Natural killer cell treated with Interleukin-12 subunit alpha and Interleukin-12 subunit beta and Interleukin-15 and Interleukin-18, amount 100 ng/mL, for 72 hours (primary cell): ENCODE results near the gene RPL35. TPM values are rescaled to one million over a fixed set of nuclear protein-coding genes. Genes with fewer than 3 reads are reported as not detected.
A peak's percentile ranks its signal among the peaks of the same experiment; 100 is the strongest.

Source experiments
- ATAC-seq, 2 donors: fragments of 150-1000 bp; cut with Tn5 transposase in 1 of 2; sonication (Bioruptor Pico), chemical (Tn5 transposase) in 1 of 2; 2 replicates each; pipeline ENCODE4 v1.10.0; 2021
- DNase-seq: peaks from one replicate; pipeline ENCODE4 v3.0.0; 2022; ENCODE audit warnings: low spot score
- H3K27ac Mint-ChIP-seq, 2 donors: 1 replicate in 1 of 2; 2 replicates in 1 of 2; pipeline ENCODE4 v1.8.0; 2022; ENCODE audit warnings: mixed read lengths in 2 of 2, mild to moderate bottlenecking in 1 of 2, moderate library complexity in 1 of 2
- H3K27me3 Mint-ChIP-seq, 2 donors: 1 replicate in 1 of 2; 2 replicates in 1 of 2; pipeline ENCODE4 v1.8.0; 2022; ENCODE audit warnings: mixed read lengths in 2 of 2
- H3K36me3 Mint-ChIP-seq: one replicate; pipeline ENCODE4 v1.8.0; 2022; ENCODE audit warnings: mixed read lengths
- H3K4me1 Mint-ChIP-seq, 2 donors: 1 replicate in 1 of 2; 2 replicates in 1 of 2; pipeline ENCODE4 v1.8.0; 2022; ENCODE audit warnings: low read depth in 2 of 2, mixed read lengths in 2 of 2, mild to moderate bottlenecking in 1 of 2
- H3K4me3 Mint-ChIP-seq: one replicate; pipeline ENCODE4 v1.8.0; 2022; ENCODE audit warnings: mixed read lengths
- H3K9me3 Mint-ChIP-seq: 2 replicates; pipeline ENCODE4 v1.8.0; 2022; ENCODE audit warnings: mixed read lengths
- total RNA-seq, 2 donors: library from RNA; stranded (reverse); gene quantifications; one replicate each; pipeline ENCODE4 v1.2.3, GENCODE V29; 2022

The RPL35 gene
- total RNA-seq, 2 donors from 2014 or later, result 983 to 1,578 TPM

DNA sequence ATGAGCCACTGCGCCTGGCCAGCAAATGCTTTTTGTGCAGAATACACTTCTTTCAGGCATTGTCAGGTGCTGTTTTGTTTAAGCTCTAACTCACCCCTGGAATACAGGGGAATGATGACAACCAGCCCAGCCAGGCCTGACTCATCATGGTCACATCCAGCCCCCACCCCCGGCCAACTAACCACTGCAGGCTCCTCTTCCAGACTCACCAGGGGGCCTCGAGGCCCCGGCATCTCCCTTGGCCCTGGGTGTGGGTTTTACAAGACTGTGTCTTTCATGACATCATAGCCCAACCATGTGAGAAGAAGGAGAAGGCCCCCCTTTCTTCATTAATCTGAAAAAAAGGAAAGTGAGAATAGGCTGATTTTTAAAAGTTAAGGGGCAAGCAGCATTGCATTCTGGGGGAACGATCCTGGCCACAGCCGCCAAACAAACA lies 49.3 kb downstream of the RPL35 start:
- Mint-ChIP-seq H3K27me3 (no peaks in the 10 kb centered on the region), H3K9me3 (no peaks in the 10 kb centered on the region), H3K36me3 (no peaks in the 10 kb centered on the region), H3K27ac (no peak overlapping the region), H3K4me1 (peaks cover 0 to 2% of the 10 kb centered on the region in 2 donors), H3K4me3 (no peak overlapping the region)
- ATAC-seq, result no peak
- DNase-seq, result peak; percentile 20

DNA sequence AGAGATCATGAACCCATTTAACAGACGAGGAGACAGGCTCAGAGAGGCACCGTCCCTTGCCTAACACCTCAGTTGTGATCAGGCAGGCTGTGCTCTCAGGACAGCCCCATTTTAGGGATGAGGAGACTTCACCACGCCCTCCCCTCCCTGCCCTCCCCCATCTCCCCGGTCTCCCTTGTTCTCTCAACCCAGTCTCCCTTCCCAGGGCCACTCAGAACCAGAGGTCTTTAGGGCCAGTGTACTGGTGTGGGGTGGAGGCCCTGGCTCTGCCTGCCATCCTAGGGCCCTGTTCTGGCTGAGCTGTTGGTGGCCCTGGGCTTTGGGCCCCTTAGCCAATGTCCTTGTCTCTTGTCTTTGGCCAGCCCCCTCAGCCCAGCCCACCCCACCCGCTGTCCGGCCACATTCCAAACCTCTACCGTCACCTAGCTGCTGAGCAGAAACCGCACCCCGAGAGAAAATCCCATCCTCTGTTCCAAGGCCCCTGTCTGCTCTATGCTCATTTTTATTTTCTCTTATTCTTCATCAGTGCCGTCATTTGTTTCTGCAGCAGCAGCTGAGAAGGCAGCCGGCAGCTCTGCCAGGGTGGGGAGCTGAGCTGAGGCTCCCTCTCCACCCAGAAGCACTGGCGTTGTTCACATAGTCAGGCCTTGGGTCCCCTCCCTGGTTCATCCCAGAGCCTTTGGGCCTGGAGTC lies 50.9 kb downstream of the RPL35 start:
- H3K36me3 Mint-ChIP-seq, result no peaks in the 10 kb centered on the region
- H3K4me3 Mint-ChIP-seq, result no peak overlapping the region
- DNase-seq, result peak; percentile 22
- peak in 1 of 2 donors; percentile 4 for ATAC-seq
- no peaks in the 10 kb centered on the region for H3K9me3 Mint-ChIP-seq
- no peak overlapping the region for H3K27ac Mint-ChIP-seq
- peaks cover 0 to 2% of the 10 kb centered on the region in 2 donors for H3K4me1 Mint-ChIP-seq
- no peaks in the 10 kb centered on the region for H3K27me3 Mint-ChIP-seq

DNA sequence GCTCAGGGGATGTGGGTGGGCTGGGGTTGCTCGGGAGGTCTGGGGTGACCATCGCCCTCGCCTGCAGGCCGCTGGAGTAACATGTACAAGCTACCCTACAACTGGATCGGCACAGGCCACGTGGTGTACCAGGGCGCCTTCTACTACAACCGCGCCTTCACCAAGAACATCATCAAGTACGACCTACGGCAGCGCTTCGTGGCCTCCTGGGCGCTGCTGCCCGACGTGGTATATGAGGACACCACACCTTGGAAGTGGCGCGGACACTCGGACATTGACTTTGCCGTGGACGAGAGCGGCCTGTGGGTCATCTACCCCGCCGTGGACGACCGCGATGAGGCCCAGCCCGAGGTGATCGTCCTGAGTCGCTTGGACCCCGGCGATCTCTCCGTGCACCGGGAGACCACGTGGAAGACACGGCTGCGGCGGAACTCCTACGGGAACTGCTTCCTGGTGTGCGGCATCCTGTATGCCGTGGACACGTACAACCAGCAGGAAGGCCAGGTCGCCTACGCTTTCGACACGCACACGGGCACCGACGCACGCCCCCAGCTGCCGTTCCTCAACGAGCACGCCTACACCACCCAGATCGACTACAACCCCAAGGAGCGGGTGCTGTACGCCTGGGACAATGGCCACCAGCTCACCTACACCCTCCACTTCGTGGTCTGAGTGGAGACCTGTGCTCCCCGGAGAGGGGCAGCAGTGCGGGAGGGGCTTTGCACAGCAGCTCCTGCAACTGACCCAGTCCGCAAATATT lies 51.8 kb downstream of the RPL35 start:
- no peak overlapping the region for H3K4me3 Mint-ChIP-seq
- peaks cover 0 to 2% of the 10 kb centered on the region in 2 donors for H3K4me1 Mint-ChIP-seq
- ATAC-seq (peak in 1 of 2 donors; percentile 48), DNase-seq (peak; percentile 59)
- no peaks in the 10 kb centered on the region for H3K27me3 Mint-ChIP-seq
- H3K9me3 Mint-ChIP-seq, result no peaks in the 10 kb centered on the region
- no peaks in the 10 kb centered on the region for H3K36me3 Mint-ChIP-seq
- H3K27ac Mint-ChIP-seq, result no peak overlapping the region

DNA sequence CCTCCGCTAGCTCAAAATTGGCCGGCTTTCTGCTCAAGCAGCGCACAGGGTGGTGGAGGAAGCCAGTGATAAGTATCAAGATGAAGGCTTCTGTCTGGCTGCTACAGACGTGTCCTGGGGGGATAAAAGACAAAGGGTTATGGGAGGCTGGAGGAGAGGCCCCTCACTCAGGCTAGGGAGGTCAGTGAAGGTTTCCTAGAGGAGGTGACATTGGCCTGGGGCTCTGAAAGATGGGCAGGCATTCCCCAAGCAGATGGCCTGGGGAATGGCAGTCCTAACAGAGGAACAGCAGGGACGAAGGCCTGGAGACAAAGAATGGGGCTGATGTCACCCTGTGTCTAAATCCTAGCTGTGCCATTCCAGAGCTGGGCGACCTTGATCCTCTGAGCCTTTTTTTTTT lies 52.5 kb downstream of the RPL35 start:
- no peak overlapping the region for H3K27ac Mint-ChIP-seq
- ATAC-seq (no peak), DNase-seq (no peak)
- H3K4me1 Mint-ChIP-seq, result peaks cover 0 to 2% of the 10 kb centered on the region in 2 donors
- no peak overlapping the region for H3K4me3 Mint-ChIP-seq
- H3K9me3 Mint-ChIP-seq, result no peaks in the 10 kb centered on the region
- no peaks in the 10 kb centered on the region for H3K27me3 Mint-ChIP-seq
- H3K36me3 Mint-ChIP-seq, result no peaks in the 10 kb centered on the region

DNA sequence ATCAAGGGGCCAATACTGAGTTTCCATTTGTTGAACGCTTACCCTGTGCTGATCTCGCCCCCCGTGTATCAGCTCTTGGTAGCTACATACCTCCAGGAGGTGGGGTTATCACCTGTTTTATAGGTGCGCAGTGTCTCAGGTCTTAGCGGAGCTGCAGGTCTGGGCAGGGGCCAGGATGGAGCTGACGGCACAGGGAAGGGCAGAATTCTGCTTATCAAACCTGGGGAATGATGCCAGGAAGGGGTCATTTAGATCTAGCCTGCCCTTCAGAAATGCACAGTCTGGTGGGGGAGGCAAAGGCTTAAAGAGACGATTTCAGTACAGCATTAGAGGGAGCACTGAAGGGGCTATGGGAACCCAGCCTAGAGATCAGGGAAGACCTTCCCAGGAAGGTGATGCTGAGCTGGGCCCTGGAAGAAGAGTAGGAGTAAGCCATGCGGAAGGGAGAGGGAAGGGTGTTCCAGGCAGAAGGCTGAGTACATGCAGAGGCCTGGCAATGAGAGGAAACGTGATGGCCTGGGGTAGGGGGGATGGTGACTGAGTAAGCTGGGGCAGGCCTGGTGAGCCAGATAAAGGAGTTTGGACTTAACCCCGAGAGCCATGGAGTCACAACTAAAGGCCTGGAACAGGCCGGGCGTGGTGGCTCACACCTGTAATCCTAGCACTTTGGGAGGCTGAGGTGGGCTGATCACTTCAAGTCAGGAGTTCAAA lies 53.4 kb downstream of the RPL35 start:
- H3K9me3 Mint-ChIP-seq, result no peaks in the 10 kb centered on the region
- H3K27ac Mint-ChIP-seq, result no peak overlapping the region
- no peak for ATAC-seq

More for the DNA sequence above, 53.4 kb downstream of the RPL35 start:
- Mint-ChIP-seq H3K36me3 (no peaks in the 10 kb centered on the region), H3K4me1 (peaks cover 0 to 2% of the 10 kb centered on the region in 2 donors), H3K4me3 (no peak overlapping the region), H3K27me3 (no peaks in the 10 kb centered on the region)
- DNase-seq, result peak; percentile 39

Other genes with a start within 250 kb of the RPL35 start
- 1 to 10 TPM; 2.0 to 3.8 TPM for gene NR6A1, start 90.6 kb downstream of the RPL35 start, total RNA-seq
- not detected for gene OLFML2A, start 84.8 kb downstream of the RPL35 start, total RNA-seq
- not detected for gene WDR38, start 8.5 kb downstream of the RPL35 start, total RNA-seq
- gene ARPC5L, start 173 bp upstream of the RPL35 start, total RNA-seq, result 100 to 1,000 TPM; 215 to 218 TPM
- 10 to 100 TPM; 22.1 to 22.6 TPM for gene GOLGA1, start 79.1 kb upstream of the RPL35 start, total RNA-seq